Esophagus squamous epithelium (tissue), 4 donors: Measurements from ENCODE around the gene GH1.

Source experiments
- POLR2A ChIP-seq, 4 donors: fragments of 450-650 bp; IDR thresholded peaks; one replicate each; pipeline ENCODE4 v1.6.1; 2017; ENCODE audit warnings: antibody characterized with exemption in 4 of 4, mild to moderate bottlenecking in 4 of 4, moderate library complexity in 3 of 4
- TF ChIP-seq, protein P1 (sequence below), 6 experiments: fragments of 450-650 bp in 4 of 6; fragments of 200-600 bp in 2 of 6; sonication (generic) in 2 of 6; IDR thresholded peaks; one replicate each; pipeline ENCODE4 v1.5.1; 2016 to 2019; ENCODE audit warnings: antibody characterized with exemption in 6 of 6, mild to moderate bottlenecking in 4 of 6, moderate library complexity in 4 of 6

DNA sequence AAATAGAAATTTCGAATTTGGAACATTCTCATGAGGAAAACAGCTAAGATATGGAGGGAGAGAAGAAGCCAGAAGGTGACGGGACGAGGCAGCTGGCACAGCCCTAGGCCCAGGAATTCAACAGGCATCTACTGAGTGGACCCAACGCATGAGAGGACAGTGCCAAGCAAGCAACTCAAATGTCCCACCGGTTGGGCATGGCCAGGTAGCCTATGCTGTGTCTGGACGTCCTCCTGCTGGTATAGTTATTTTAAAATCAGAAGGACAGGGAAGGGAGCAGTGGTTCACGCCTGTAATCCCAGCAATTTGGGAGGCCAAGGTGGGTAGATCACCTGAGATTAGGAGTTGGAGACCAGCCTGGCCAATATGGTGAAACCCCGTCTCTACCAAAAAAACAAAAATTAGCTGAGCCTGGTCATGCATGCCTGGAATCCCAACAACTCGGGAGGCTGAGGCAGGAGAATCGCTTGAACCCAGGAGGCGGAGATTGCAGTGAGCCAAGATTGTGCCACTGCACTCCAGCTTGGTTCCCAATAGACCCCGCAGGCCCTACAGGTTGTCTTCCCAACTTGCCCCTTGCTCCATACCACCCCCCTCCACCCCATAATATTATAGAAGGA is 2.0 kb downstream of the GH1 start:
- TF ChIP-seq, protein P1, sequence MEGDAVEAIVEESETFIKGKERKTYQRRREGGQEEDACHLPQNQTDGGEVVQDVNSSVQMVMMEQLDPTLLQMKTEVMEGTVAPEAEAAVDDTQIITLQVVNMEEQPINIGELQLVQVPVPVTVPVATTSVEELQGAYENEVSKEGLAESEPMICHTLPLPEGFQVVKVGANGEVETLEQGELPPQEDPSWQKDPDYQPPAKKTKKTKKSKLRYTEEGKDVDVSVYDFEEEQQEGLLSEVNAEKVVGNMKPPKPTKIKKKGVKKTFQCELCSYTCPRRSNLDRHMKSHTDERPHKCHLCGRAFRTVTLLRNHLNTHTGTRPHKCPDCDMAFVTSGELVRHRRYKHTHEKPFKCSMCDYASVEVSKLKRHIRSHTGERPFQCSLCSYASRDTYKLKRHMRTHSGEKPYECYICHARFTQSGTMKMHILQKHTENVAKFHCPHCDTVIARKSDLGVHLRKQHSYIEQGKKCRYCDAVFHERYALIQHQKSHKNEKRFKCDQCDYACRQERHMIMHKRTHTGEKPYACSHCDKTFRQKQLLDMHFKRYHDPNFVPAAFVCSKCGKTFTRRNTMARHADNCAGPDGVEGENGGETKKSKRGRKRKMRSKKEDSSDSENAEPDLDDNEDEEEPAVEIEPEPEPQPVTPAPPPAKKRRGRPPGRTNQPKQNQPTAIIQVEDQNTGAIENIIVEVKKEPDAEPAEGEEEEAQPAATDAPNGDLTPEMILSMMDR (IDR thresholded peaks at IDR 0.05) = no peak
- TF ChIP-seq POLR2A (IDR thresholded peaks at IDR 0.05) = no peak
